Coronary artery (tissue), 2 donors: Measurements from ENCODE around the gene KCNQ5.

Experiments
- DNase-seq: peaks from one replicate; pipeline ENCODE4 v3.0.0-alpha.2; 2017; ENCODE audit warnings: low spot score
- H3K27ac ChIP-seq, 2 donors: fragments of 200-600 bp; sonication (generic); one replicate each; pipeline ENCODE4 v1.5.1; 2016 to 2019
- H3K4me3 ChIP-seq: fragments of 200-600 bp; sonication (generic); 2 replicates; pipeline ENCODE4 v1.5.1; 2016; ENCODE audit warnings: mild to moderate bottlenecking, moderate library complexity
- CTCF ChIP-seq: fragments of 200-600 bp; sonication (generic); IDR thresholded peaks from one replicate; pipeline ENCODE4 v1.5.1; 2019; ENCODE audit warnings: antibody characterized with exemption

The KCNQ5 gene

GRCh38 chr6:73144516-73144915 lies 522.7 kb downstream of the KCNQ5 start:
- no peak for TF ChIP-seq CTCF
- no peak for DNase-seq
- Histone ChIP-seq H3K27ac (no peak overlapping the region), H3K4me3 (no peak overlapping the region)

GRCh38 chr6:73145690-73146089 lies 523.8 kb downstream of the KCNQ5 start:
- no peak for DNase-seq
- no peak overlapping the region for H3K4me3 ChIP-seq
- H3K27ac ChIP-seq = no peak overlapping the region
- TF ChIP-seq CTCF = no peak

GRCh38 chr6:73151732-73152131 lies 529.9 kb downstream of the KCNQ5 start:
- H3K27ac ChIP-seq = no peak overlapping the region
- no peak for TF ChIP-seq CTCF

GRCh38 chr6:73152556-73152955 lies 530.7 kb downstream of the KCNQ5 start:
- TF ChIP-seq CTCF = no peak
- Histone ChIP-seq H3K27ac (no peak overlapping the region), H3K4me3 (no peak overlapping the region)
- DNase-seq = no peak

More at GRCh38 chr6:73151732-73152131, 529.9 kb downstream of the KCNQ5 start:
- no peak overlapping the region for H3K4me3 ChIP-seq
- no peak for DNase-seq

DNA sequence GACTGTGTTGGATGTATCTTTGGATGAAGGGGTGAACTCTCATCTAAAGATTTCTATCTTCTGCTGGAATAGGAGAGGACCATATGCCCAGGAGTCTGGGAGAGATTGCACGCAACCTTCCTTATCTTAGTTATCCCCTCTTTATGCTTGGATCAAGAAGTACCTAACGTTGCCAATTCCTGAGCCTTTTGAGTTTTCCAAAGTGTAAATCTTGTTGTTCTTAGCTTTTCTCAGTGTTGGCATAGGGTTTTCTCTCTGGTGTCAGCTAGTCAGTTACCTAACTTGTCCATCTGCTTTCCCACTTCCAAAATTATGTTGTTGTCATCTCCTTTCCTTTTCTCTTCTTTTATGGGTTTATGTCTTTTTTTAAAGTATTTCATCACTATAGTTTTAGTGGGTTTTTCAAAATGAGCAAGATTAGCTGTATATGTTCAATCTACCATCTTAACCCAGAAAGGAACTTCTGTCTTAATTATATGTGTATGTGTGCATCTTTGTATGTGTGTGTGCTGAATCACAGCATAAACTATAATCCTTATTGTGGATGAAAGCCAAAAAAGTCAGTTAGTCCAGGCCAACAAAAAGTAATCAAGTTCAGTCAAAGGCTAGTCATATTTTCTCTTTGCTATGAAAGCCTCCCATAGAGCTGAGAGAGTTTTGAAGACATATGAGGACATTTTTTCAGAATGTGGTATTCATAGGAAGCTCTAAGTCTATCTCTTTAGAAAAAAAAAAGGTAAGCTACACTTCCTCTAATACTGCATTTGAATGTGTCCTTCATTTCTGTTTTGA lies 531.3 kb downstream of the KCNQ5 start:
- DNase-seq = no peak
- no peak for TF ChIP-seq CTCF

GRCh38 chr6:73156793-73157767 lies 535.2 kb downstream of the KCNQ5 start:
- no peak for TF ChIP-seq CTCF
- no peak overlapping the region for H3K27ac ChIP-seq
- DNase-seq = no peak
- no peak overlapping the region for H3K4me3 ChIP-seq

More for the DNA sequence above, 531.3 kb downstream of the KCNQ5 start:
- H3K4me3 ChIP-seq = no peak overlapping the region
- no peak overlapping the region for H3K27ac ChIP-seq
